MM.1S (cell line): ENCODE results near the gene PPP6R2.

Source experiments
- CTCF ChIP-seq: fragments of 300-600 bp; sonication (generic); IDR thresholded peaks from 2 replicates; pipeline ENCODE4 v1.5.1; 2016; ENCODE audit warnings: antibody characterized with exemption, low read length, mixed read lengths
- EZH2phosphoT487 ChIP-seq: fragments of 300-600 bp; sonication (generic); IDR thresholded peaks from 2 replicates; pipeline ENCODE4 v1.6.1; 2018; ENCODE audit warnings: antibody characterized with exemption, low read length

- no peak for TF ChIP-seq EZH2phosphoT487
- TF ChIP-seq CTCF = no peak
Measured at GRCh38 chr22:50441428-50441993, 98.4 kb downstream of the PPP6R2 start.
